Measurements from ENCODE around the gene UPF1. TPM values are rescaled to one million over a fixed set of nuclear protein-coding genes. Genes with fewer than 3 reads are reported as not detected.

Gene UPF1
- total RNA-seq, 1 donor = 36.6 TPM

- Histone ChIP-seq H3K27ac (ENCODE audit: low read depth, low read length) (peak overlapping the region; percentile 90), H3K36me3 (ENCODE audit: insufficient read depth, low read length) (peaks cover 59% of the 10 kb centered on the region), H3K79me2 (ENCODE audit: insufficient read depth, low read length) (peaks cover 90% of the 10 kb centered on the region), H3K4me2 (ENCODE audit: insufficient read depth, low read length) (no peak overlapping the region), H3K9me3 (ENCODE audit: low read depth, low read length) (no peaks in the 10 kb centered on the region), H3K27me3 (ENCODE audit: insufficient read depth, low read length) (no peaks in the 10 kb centered on the region), H3K4me1 (ENCODE audit: insufficient read depth, low read length) (peaks cover 28% of the 10 kb centered on the region), H4K20me1 (ENCODE audit: insufficient read depth, low read length) (peaks cover 73% of the 10 kb centered on the region), H2AFZ (ENCODE audit: low read length) (no peak overlapping the region), H3K4me3 (ENCODE audit: insufficient read depth, low read length) (no peak overlapping the region)
- peak; percentile 78 for DNase-seq (ENCODE audit: insufficient read length, low spot score, missing footprints)
- TF ChIP-seq CTCF (IDR thresholded peaks at IDR 0.05; ENCODE audit: extremely low read depth, low read depth, low read length) = no peak
Measured at GRCh38 chr19:18850471-18851375, 19.0 kb downstream of the UPF1 start.

GRCh38 chr19:18851673-18852325 is 20.0 kb downstream of the UPF1 start:
- Histone ChIP-seq H3K27ac (ENCODE audit: low read depth, low read length) (no peak overlapping the region), H3K79me2 (ENCODE audit: insufficient read depth, low read length) (peaks cover 89% of the 10 kb centered on the region), H4K20me1 (ENCODE audit: insufficient read depth, low read length) (peaks cover 72% of the 10 kb centered on the region)

GRCh38 chr19:18852648-18853047 is 20.9 kb downstream of the UPF1 start:
- no peak overlapping the region for H3K4me3 ChIP-seq (ENCODE audit: insufficient read depth, low read length)
- no peak overlapping the region for H3K27ac ChIP-seq (ENCODE audit: low read depth, low read length)
- H3K36me3 ChIP-seq (ENCODE audit: insufficient read depth, low read length) = peaks cover 75% of the 10 kb centered on the region
- peaks cover 82% of the 10 kb centered on the region for H3K79me2 ChIP-seq (ENCODE audit: insufficient read depth, low read length)
- TF ChIP-seq CTCF (IDR thresholded peaks at IDR 0.05; ENCODE audit: extremely low read depth, low read depth, low read length) = no peak
- no peak overlapping the region for H3K4me2 ChIP-seq (ENCODE audit: insufficient read depth, low read length)
- H3K27me3 ChIP-seq (ENCODE audit: insufficient read depth, low read length) = no peaks in the 10 kb centered on the region
- no peaks in the 10 kb centered on the region for H3K9me3 ChIP-seq (ENCODE audit: low read depth, low read length)
- peaks cover 67% of the 10 kb centered on the region for H4K20me1 ChIP-seq (ENCODE audit: insufficient read depth, low read length)
- H2AFZ ChIP-seq (ENCODE audit: low read length) = no peak overlapping the region
- DNase-seq (ENCODE audit: insufficient read length, low spot score, missing footprints) = no peak
- peaks cover 23% of the 10 kb centered on the region for H3K4me1 ChIP-seq (ENCODE audit: insufficient read depth, low read length)

More at GRCh38 chr19:18851673-18852325, 20.0 kb downstream of the UPF1 start:
- no peaks in the 10 kb centered on the region for H3K9me3 ChIP-seq (ENCODE audit: low read depth, low read length)
- no peak overlapping the region for H3K4me2 ChIP-seq (ENCODE audit: insufficient read depth, low read length)
- no peak overlapping the region for H2AFZ ChIP-seq (ENCODE audit: low read length)
- TF ChIP-seq CTCF (IDR thresholded peaks at IDR 0.05; ENCODE audit: extremely low read depth, low read depth, low read length) = no peak
- H3K4me1 ChIP-seq (ENCODE audit: insufficient read depth, low read length) = peaks cover 28% of the 10 kb centered on the region
- no peak overlapping the region for H3K4me3 ChIP-seq (ENCODE audit: insufficient read depth, low read length)
- H3K27me3 ChIP-seq (ENCODE audit: insufficient read depth, low read length) = no peaks in the 10 kb centered on the region
- H3K36me3 ChIP-seq (ENCODE audit: insufficient read depth, low read length) = peaks cover 70% of the 10 kb centered on the region
- DNase-seq (ENCODE audit: insufficient read length, low spot score, missing footprints) = peak; percentile 62

All from osteoblast (primary cell).